A549 (cell line): Measurements from ENCODE around the gene SAMD13.

ENCODE experiments used
- CHD2 ChIP-seq: fragments of 150-350 bp; IDR thresholded peaks from 2 replicates; pipeline ENCODE4 v1.6.1; 2014; ENCODE audit warnings: low read length; ENCODE audit not compliant: partially characterized antibody
- EP300 ChIP-seq, 2 experiments: fragments of >200 bp; sonication (Bioruptor Twin); formaldehyde crosslinking; IDR thresholded peaks; 2 replicates in 1 of 2; 3 replicates in 1 of 2; pipeline ENCODE4 v1.6.1; 2016 to 2017
- FOSL2 ChIP-seq, 2 experiments: fragments of 450-650 bp in 1 of 2; fragments of >200 bp in 1 of 2; sonication (Bioruptor Twin) in 1 of 2; formaldehyde crosslinking; IDR thresholded peaks; 2 replicates each; pipeline versions ENCODE4 v1.5.0 to v1.6.1; 2016 to 2020; ENCODE audit warnings: mild to moderate bottlenecking in 1 of 2, moderate library complexity in 1 of 2
- MAZ ChIP-seq: fragments of 150-350 bp; IDR thresholded peaks from 2 replicates; pipeline ENCODE4 v1.6.1; 2014; ENCODE audit warnings: antibody characterized with exemption, low read depth, low read length, borderline replicate concordance
- POLR2A ChIP-seq: IDR thresholded peaks from 2 replicates; pipeline ENCODE4 v1.6.1; 2012; ENCODE audit warnings: mild to moderate bottlenecking, low read length
- REST ChIP-seq: fragments of 200-600 bp; sonication (generic); IDR thresholded peaks from 2 replicates; pipeline ENCODE4 v1.6.1; 2016; ENCODE audit warnings: antibody characterized with exemption, mild to moderate bottlenecking, moderate library complexity
- RNF2 ChIP-seq: fragments of 200-600 bp; sonication (generic); IDR thresholded peaks from 2 replicates; pipeline ENCODE4 v1.6.1; 2016; ENCODE audit warnings: low read depth, mild to moderate bottlenecking, antibody characterized with exemption, moderate library complexity, borderline replicate concordance
- TF ChIP-seq, protein P1 (sequence below): fragments of >200 bp; sonication (Bioruptor Twin); formaldehyde crosslinking; IDR thresholded peaks from 3 replicates; pipeline ENCODE4 v1.5.1; 2016

GRCh38 chr1:84365225-84366221 is 64.0 kb downstream of the SAMD13 start:
- TF ChIP-seq, protein P1, sequence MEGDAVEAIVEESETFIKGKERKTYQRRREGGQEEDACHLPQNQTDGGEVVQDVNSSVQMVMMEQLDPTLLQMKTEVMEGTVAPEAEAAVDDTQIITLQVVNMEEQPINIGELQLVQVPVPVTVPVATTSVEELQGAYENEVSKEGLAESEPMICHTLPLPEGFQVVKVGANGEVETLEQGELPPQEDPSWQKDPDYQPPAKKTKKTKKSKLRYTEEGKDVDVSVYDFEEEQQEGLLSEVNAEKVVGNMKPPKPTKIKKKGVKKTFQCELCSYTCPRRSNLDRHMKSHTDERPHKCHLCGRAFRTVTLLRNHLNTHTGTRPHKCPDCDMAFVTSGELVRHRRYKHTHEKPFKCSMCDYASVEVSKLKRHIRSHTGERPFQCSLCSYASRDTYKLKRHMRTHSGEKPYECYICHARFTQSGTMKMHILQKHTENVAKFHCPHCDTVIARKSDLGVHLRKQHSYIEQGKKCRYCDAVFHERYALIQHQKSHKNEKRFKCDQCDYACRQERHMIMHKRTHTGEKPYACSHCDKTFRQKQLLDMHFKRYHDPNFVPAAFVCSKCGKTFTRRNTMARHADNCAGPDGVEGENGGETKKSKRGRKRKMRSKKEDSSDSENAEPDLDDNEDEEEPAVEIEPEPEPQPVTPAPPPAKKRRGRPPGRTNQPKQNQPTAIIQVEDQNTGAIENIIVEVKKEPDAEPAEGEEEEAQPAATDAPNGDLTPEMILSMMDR: no peak
- TF ChIP-seq REST (no peak), MAZ (no peak), RNF2 (no peak), POLR2A (no peak), FOSL2 (IDR thresholded peaks at IDR 0.05) (peak; percentile 89), FOSL2 (CRISPR knock-in tag; IDR thresholded peaks at IDR 0.05) (peak; percentile 91), CHD2 (no peak), EP300 (IDR thresholded peaks at IDR 0.05) (no peak)
